HTR-8/SVneo (cell line): ENCODE data around the gene COQ4.

Experiments
- DNase-seq: peaks from one replicate; pipeline ENCODE4 v3.0.0; 2011; ENCODE audit warnings: low spot score, mixed read lengths; ENCODE audit not compliant: insufficient read length
- FAIRE-seq: peaks from 2 replicates; lab custom pipeline; 2011; peaks lifted over from hg19 to GRCh38; lab: Jason Lieb, UNC

Gene COQ4

DNA sequence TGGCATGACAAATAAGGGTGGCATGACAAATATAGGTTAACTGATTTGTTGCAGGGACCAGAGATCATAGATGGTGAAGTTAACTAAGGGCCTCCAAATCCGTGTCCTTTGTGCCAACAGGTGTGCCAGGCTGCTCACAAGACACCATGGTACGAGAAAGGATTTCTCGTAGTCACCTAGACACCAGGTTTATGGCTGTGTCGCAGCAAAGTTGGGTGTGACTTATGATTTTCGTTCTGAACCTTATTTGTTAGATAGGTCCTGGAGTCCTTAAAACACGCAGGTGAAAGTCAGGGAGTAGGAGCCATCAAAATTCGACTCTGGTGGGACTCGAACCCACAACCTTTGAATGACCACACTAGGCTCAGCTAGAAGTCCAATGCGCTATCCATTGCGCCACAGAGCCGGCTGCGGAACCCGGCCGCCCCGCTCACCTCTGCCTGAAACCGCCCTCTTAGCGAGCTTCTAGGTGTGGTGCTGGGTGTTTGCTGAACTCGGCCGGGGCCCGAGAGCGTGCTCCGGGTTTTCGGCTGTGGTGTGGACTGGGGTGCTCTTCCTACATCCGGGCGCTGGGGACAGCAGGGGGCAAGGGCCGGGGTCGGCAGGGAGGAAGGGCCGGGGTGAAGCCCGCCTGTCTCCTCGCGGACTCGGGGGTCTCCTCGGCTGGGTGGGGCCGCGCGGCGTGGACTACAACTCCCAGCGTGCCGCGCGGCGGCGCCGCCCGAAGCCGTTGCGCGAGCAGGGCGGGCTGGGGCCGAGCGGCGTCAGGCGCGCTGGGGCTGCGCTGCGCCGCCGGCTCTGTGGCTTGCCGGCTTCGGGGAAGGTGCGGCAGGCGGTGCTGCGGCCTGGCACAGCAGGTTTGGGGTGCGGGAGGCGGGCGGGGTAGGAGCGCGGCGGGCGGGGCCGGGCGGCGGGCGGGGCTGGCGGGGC lies 17.4 kb downstream of the COQ4 start, which contains the start of gene SLC27A4:
Gene SLC27A4 (plus strand): TSS at position 767 of the 930 bp plus-strand sequence. CDS start 2,606 bp downstream, outside the sequence.
- FAIRE-seq = no peak
- DNase-seq = peak; percentile 69

DNA sequence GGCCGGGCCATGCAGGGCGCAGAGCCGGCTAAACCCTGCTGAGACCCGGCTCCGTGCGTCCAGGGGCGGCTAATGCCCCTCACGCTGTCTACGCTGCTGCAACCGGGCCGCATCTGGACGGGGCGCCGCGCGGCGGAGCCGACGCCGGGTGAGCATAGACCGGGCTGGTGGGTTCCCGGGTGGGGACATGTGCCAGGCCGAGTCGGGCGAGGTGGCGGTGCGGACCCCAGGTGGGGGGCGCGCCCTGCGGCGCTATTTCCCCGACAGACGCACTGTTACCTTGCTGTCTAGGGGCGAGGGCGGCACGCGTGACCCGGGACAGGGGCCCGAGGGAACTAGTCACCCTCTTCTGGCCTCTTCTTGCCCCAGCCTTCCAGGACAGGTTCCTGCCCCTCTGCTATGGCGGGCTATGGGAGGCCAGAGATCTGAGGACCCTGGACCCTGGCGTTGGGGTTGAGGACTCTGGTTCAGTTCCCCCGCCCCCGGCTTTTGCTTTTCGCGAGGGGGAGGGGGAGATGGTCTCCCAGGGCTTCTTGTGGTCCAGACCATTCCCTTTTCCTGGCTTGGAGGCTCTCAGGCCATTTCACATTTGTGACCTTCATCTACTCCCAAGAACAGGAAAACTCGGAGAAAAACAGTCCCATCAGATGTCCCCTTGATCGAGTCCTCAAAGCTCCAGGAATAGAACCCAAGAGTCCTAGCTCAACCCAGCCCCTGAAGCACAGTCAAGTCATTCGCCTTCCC lies 18.2 kb downstream of the COQ4 start:
- DNase-seq = no peak
- no peak for FAIRE-seq

DNA sequence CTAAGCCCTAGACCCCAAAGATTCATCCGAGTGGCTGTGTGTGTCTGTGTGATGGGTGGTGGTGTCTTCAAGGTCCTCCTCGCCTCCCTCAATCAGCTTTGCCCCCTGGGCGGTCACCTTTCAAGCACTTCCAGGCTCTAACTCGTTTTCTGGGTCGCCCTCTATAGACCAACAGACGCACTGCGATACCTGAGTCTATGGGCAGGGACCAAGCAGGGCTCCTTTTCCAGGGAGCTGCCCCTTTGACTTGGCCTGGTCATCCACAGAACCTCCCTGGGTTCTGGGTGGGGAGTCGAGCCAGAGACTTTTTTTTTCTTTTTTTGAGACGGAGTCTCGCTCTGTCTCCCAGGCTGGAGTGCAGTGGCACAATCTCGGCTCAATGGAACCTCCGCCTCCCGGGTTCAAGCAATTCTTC lies 18.8 kb downstream of the COQ4 start:
- peak; percentile 81 for DNase-seq
- FAIRE-seq = no peak

DNA sequence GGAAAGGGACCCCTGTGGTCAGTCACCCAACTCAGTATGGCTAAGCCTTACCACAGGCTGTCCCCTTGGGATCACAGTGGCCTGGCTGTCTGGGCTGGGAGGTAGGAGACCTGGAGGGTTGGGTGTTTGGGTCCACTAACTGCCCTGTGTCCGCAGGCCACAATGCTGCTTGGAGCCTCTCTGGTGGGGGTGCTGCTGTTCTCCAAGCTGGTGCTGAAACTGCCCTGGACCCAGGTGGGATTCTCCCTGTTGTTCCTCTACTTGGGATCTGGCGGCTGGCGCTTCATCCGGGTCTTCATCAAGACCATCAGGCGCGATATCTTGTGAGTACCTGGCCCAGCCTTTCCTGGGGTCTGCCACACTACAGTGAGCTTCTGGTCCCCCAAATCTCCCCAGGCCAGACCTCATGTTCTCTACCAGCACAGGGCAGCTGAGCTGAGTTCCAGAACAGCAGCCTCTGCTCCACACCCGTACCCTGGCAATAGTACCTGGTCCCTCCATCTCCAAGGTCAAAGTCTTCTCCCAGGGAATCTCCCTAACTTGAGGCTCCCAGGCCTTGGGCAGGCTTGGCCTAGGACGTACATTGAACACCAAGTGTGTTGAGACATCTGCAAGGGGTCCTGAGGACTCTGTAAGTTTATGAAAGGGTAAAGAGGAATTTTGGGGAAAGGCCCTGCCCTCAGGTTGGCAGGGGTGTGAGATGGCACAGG lies 20.5 kb downstream of the COQ4 start:
- DNase-seq (no peak), FAIRE-seq (no peak)

DNA sequence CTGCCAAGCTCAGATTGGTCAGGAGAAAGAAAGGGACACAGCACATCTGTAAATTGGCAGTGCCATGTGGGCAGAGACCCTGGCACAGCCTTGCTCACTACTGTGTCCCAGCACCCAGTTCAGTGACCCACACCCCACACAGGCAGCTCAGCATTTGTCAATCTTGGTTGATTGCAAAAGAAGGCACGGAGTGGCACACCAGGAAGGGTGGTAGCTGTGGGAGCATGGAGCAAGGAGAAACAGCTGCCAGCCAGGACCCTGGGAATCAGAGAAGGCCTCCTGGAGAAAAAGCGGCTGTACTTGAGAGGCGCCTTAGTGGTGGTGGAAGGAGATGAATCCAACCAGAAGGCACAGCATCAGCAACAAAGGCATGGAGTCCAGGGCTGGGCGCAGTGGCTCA lies 21.2 kb downstream of the COQ4 start:
- FAIRE-seq = no peak
- no peak for DNase-seq

DNA sequence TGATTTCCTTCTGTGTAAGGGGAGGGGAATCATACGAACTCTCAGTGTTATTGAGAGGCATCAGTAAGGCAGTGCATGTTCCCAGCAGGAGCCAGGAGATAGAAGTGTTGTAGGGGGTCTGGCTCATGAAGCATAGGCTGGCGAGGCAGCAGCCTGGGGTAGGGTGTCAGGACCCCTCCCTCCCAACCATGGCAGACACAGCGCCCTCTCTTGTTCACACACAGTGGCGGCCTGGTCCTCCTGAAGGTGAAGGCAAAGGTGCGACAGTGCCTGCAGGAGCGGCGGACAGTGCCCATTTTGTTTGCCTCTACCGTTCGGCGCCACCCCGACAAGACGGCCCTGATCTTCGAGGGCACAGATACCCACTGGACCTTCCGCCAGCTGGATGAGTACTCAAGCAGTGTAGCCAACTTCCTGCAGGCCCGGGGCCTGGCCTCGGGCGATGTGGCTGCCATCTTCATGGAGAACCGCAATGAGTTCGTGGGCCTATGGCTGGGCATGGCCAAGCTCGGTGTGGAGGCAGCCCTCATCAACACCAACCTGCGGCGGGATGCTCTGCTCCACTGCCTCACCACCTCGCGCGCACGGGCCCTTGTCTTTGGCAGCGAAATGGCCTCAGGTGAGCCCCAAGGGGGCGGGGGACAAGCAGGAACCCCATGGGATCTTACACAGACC lies 22.4 kb downstream of the COQ4 start:
- DNase-seq = no peak
- no peak for FAIRE-seq

DNA sequence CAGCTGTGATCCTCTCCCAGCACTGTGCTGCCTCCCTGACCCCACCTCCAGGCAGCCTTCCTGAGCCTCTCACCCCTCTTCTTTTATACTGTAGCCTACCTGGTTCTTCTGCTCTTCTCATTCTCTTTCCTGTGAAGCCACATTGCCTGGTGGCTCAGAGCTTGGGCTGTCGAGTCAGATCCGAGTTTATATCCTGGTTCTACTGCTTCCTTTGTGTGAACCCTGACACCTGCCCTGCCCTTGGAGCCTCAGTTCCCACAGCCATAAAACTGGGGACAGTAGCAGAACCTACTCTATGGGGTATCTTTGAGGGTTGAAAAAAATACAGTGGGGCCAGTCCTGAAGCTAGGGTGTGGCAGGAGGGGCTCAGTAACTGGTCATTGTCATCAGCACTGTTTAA lies 26.5 kb downstream of the COQ4 start:
- FAIRE-seq (no peak), DNase-seq (no peak)

DNA sequence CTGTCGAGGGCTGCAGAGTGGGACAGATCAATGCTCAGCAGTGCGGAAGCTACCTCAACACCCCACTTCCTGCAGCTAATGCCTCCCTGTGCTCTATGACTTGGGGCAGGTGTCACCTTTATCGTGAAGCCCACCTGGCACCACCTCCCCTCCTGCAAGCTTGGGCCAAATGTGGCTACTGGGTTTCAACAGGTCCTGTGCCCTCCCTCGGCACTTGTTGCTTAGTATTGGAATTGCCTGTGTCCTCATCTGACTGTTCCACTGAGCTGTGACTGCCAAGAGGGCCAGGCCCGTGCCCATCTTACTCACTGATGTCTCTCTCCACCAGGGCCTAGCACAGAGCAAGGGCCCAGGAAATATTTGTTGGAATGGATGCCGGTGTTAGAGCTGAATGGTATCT lies 27.1 kb downstream of the COQ4 start:
- FAIRE-seq (no peak), DNase-seq (no peak)

DNA sequence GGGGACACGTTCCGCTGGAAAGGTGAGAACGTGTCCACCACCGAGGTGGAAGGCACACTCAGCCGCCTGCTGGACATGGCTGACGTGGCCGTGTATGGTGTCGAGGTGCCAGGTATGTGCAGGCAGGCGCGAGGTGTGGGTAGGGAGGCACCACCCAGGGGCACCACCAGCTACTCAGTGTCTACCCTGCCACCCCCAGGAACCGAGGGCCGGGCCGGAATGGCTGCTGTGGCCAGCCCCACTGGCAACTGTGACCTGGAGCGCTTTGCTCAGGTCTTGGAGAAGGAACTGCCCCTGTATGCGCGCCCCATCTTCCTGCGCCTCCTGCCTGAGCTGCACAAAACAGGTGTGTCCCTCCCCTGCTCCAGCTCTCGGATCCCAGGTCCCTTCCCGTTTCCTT lies 32.8 kb downstream of the COQ4 start:
- FAIRE-seq = no peak
- no peak for DNase-seq

DNA sequence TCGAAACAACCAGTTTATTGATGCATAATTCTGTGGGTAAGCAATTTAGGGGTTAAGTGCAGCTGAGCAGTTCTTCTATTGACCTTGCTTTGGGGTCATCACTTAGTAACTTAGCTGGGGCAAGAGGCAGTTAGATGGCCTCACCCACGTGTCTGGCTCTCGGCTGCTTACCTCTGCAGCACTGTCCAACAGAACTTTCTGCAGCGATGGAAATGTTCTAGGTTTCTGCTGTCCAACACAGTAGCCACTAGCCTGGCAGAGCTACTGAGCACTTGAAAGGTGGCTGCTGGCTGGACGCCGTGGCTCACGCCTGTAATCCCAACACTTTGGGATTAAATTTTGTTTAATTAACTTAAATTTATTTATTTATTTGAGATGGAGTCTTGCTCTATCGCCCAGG lies 35.5 kb downstream of the COQ4 start:
- FAIRE-seq (no peak), DNase-seq (no peak)

DNA sequence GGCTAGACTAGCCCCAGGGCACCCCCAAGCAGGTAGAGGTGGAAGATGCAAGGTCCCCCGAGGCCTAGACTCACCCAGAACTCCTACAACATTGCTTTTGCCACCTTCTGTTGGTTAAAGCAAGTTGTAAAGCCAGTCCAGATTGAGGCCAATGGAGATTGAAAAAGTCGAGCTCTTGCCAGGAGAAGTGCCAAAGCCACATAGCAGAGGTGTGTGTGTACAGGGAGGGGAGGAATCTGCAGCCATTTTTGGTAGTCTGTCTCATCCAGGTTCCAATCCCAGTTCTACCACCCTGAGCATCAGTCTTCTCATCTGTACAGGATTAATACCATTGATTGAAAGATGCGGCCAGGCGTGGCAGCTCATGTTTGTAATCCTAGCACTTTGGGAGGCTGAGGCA lies 36.2 kb downstream of the COQ4 start:
- DNase-seq (no peak), FAIRE-seq (no peak)

DNA sequence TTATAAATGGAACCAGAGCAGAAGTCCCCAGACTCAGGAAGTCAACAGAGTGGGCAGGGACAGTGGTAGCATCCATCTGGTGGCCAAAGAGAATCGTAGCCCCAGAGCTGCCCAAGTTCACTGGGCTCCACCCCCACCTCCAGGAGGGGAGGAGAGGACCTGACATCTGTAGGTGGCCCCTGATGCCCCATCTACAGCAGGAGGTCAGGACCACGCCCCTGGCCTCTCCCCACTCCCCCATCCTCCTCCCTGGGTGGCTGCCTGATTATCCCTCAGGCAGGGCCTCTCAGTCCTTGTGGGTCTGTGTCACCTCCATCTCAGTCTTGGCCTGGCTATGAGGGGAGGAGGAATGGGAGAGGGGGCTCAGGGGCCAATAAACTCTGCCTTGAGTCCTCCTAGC lies 38.2 kb downstream of the COQ4 start:
- no peak for FAIRE-seq
- DNase-seq = no peak

DNA sequence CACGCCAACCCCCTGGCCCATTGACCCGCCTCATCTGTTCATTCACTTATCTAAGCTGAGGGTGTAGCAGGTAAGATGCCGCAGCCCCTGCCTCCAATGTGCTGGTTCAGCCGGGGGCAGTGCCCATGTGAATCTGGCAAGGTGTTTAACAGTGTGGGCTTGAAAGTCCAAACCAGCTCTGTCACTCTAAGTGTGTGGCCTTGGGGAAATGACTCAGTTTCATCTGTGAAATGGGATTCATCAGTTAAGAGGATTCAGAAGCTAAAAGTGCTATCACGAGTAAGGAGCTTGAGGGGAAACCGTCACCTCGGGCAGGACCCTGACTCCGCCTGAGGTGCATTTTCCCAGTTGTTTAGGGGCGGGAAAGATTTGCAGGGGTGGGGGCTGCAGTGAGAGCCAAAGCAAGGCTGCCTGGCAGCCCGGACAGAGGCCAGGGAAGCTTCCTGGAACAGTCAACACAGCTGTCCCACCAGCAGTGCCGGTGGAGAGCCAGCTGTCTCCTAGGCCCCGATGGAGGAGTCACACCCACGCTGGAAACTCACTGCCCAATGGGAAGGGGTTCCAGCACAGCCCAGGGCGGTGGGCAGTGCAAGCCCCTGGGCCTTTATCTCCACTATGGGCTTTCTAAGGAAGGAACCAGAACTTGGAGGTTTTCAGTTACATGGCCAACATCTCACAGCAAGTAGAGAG lies 38.8 kb downstream of the COQ4 start:
- no peak for FAIRE-seq
- DNase-seq = no peak

DNA sequence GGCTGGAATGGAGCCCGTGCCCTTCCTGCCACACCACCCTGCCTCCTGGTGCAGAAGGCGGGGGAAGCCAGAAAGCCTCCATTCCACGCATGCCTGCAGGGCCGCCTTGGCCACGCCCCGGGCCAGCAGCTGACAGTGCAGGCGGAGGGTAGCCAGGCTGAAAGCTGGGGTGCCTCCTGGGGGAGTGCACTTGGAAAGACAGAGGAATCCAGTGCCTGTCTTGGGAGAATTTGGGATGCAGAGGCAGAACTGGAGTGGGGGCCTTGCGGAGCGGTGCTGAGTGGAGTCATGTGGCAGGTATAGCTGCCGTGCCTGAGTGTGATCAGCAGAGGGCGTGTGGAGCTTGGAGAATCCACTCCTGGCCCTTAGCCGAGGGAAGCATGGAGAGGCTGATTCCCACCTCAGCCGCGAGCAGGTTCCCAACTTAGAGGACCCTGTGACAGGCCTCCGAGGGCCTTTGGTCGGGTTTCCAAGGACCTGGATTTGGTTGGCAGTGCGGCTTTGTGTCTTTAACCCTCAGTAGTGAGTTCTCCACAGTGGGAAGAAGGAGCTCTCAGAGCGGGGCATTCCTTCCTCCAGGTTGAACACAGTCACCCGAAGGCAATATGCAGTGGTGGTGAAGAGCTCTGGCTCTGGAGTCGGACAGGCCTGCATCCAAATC lies 39.5 kb downstream of the COQ4 start:
- peak; percentile 81 for DNase-seq
- no peak for FAIRE-seq

DNA sequence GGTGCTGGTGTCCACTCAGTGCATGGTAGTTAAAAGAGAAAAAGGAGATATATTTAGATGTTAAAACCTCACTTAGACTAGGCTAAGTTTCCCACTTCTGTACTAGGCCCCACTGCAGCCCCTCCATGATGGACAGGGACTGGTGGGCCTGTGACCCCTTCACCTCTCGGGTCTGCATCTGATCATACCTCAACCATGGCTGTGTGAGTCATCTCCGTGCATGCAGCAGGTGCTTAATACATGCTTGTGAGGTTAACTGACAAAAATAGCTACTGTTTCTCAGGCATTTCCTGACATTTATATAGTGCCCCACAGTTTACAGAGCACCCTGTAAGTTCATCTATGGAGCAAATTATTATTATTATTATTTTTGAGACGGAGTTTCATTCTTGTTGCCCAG lies 40.1 kb downstream of the COQ4 start:
- FAIRE-seq (no peak), DNase-seq (no peak)

DNA sequence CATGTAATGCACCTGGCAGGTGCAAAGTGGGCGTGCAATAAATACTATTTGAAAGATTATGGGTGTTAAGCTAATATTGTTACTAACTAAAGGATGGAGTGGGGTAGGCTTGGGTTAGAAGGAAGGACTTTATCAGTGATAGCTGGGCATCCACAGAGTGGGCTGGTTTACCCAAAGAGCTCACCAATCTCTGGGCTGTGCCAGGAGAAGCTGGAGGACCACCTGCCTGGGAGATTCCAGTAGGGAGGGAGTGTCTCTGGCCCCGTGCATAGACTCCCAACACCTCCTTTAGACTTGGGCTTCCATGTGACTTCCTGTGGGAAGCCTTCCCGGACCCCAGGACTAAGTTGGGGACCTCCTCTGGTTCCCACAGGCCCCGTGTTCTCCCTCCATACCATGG lies 42.9 kb downstream of the COQ4 start:
- DNase-seq (no peak), FAIRE-seq (no peak)

DNA sequence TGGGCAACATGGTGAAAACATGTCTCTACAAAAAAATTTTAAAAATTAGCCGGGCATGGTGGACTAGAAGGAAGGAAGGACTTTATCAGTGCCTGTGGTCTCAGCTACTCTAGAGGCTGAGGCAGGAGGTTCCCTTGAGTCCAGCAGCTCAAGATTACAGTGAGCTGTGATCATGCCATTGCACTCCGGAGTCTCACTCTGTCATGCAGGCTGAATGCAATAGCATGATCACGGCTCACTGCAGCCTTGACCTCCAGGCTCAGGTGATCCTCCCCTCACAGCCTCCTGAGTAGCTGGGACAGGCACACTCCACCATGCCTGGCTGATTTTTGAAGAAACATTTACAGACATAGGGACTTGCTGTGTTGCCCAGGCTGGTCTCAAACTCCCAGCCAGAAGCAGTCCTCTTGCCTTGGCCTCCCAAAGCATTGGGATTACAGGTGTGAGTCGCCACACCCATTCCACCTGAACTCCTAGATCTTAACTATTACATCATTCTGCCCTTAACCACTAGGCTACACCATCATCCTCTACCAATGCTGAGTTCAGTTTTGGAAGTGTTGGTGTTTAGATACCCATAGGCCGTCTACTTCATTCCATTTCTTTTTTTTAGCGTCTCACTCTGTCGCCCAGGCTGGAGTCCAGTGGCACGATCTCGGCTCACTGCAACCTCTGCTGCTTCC lies 46.5 kb downstream of the COQ4 start:
- FAIRE-seq = no peak
- DNase-seq = no peak

DNA sequence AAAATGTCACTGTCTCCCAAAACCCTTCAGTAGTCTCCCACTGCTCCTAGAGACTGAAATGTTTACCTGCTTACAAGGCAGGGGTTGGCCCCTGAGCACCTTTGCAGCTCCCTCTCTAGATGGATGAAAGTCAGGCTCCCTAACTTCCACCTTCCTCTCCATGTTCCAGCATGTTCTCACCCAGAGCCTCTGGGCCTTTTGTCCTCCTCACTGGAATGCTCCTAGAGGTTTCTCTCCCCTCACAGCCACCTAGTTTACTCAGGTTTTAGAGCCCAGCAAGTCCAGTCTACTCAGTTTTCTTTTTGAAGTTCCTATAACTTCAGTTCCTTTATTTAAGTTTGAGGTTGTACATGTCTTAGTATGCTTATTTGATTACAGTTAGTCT lies 47.7 kb downstream of the COQ4 start:
- no peak for FAIRE-seq

More for the DNA sequence above, 47.7 kb downstream of the COQ4 start:
- DNase-seq = no peak
